Endothelial cell of umbilical vein (primary cell): ENCODE measurements around the gene MICALL2.

Source experiments
- CTCF ChIP-seq, 2 donors: IDR thresholded peaks; 1 replicate in 1 of 2; 2 replicates in 1 of 2; pipeline ENCODE4 v1.5.1; 2011; ENCODE audit warnings: low read length in 2 of 2, mild to moderate bottlenecking in 2 of 2, moderate library complexity in 2 of 2, control low read depth in 1 of 2, inconsistent platforms in 1 of 2, low read depth in 1 of 2; ENCODE audit not compliant: insufficient read depth in 1 of 2; ENCODE audit errors: extremely low read depth in 1 of 2
- EZH2 ChIP-seq: IDR thresholded peaks from 2 replicates; pipeline ENCODE4 v1.6.1; 2012; ENCODE audit warnings: borderline replicate concordance, low read depth, mild to moderate bottlenecking, moderate library complexity, low read length, inconsistent platforms; ENCODE audit not compliant: severe bottlenecking
- FOS ChIP-seq: IDR thresholded peaks from 2 replicates; pipeline ENCODE4 v1.6.1; 2011; ENCODE audit warnings: mild to moderate bottlenecking, low read length, moderate library complexity, borderline replicate concordance; ENCODE audit not compliant: insufficient read depth
- GATA2 ChIP-seq: IDR thresholded peaks from 2 replicates; pipeline ENCODE4 v1.7.0; 2011; ENCODE audit warnings: low read depth, mild to moderate bottlenecking, moderate library complexity, mixed read lengths, low read length; ENCODE audit not compliant: insufficient read length, insufficient read depth
- JUN ChIP-seq: IDR thresholded peaks from 2 replicates; pipeline ENCODE4 v1.6.1; 2011; ENCODE audit warnings: borderline replicate concordance, low read depth; ENCODE audit not compliant: insufficient read length, insufficient read depth
- MAX ChIP-seq: IDR thresholded peaks from 2 replicates; pipeline ENCODE4 v1.6.1; 2011; ENCODE audit not compliant: insufficient read depth, insufficient read length
- MYC ChIP-seq: IDR thresholded peaks from one replicate; pipeline ENCODE4 v1.6.1; 2011; ENCODE audit warnings: mild to moderate bottlenecking, low read depth, low read length
- POLR2A ChIP-seq: IDR thresholded peaks from 2 replicates; pipeline ENCODE4 v1.6.1; 2012; ENCODE audit warnings: low read depth, mild to moderate bottlenecking, control low read depth, low read length
- POLR2AphosphoS5 ChIP-seq: IDR thresholded peaks from 2 replicates; pipeline ENCODE4 v1.6.1; 2012; ENCODE audit warnings: low read depth, mild to moderate bottlenecking, control low read depth, low read length, moderate library complexity; ENCODE audit not compliant: insufficient read depth

GRCh38 chr7:1419688-1420087 is 39.6 kb downstream of the MICALL2 start:
- TF ChIP-seq POLR2A = no peak
- no peak for TF ChIP-seq EZH2
- TF ChIP-seq CTCF (IDR thresholded peaks at IDR 0.05; ENCODE audit: extremely low read depth in 1 of 2, insufficient read depth in 1 of 2, low read depth in 1 of 2, low read length in 2 of 2) = no peak
- no peak for TF ChIP-seq MYC
- no peak for TF ChIP-seq JUN
- TF ChIP-seq POLR2AphosphoS5 = no peak
- no peak for TF ChIP-seq MAX
- TF ChIP-seq FOS = no peak
- no peak for TF ChIP-seq GATA2
